Fibroblast of lung (primary cell): ENCODE results near the gene MYO18B.

Experiments
- EZH2 ChIP-seq: IDR thresholded peaks from 2 replicates; pipeline ENCODE4 v1.5.1; 2012; ENCODE audit warnings: low read length, control low read depth, mild to moderate bottlenecking; ENCODE audit errors: missing control alignments
- TF ChIP-seq, protein P1 (sequence below), 2 donors: IDR thresholded peaks in 1 of 2; conservative IDR thresholded peaks in 1 of 2; 1 replicate in 1 of 2; 2 replicates in 1 of 2; pipeline ENCODE4 v1.5.1; 2011 to 2012; ENCODE audit warnings: low read length in 2 of 2, control low read depth in 1 of 2, inconsistent platforms in 1 of 2, low read depth in 1 of 2, mild to moderate bottlenecking in 1 of 2

DNA sequence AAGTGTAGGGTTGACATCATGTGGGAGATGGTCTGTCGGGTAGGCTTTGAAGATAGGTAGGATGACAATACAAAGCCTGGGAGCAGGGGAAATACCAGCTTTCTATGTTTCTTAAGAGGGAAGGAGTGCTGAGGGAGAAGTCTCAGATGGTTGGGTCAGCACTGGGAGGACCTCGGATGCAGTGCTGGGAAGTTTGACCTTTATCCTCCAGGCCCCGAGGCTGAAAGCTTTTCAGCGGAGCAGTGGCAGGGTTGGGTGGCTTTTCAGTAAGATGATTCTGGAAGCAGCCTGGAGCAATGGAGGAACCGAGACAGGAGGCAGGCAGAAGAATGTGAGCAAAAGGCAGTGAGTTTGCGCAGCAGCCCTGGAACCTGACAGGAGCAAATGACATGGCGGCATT lies 43.5 kb upstream of the MYO18B start:
- TF ChIP-seq, protein P1, sequence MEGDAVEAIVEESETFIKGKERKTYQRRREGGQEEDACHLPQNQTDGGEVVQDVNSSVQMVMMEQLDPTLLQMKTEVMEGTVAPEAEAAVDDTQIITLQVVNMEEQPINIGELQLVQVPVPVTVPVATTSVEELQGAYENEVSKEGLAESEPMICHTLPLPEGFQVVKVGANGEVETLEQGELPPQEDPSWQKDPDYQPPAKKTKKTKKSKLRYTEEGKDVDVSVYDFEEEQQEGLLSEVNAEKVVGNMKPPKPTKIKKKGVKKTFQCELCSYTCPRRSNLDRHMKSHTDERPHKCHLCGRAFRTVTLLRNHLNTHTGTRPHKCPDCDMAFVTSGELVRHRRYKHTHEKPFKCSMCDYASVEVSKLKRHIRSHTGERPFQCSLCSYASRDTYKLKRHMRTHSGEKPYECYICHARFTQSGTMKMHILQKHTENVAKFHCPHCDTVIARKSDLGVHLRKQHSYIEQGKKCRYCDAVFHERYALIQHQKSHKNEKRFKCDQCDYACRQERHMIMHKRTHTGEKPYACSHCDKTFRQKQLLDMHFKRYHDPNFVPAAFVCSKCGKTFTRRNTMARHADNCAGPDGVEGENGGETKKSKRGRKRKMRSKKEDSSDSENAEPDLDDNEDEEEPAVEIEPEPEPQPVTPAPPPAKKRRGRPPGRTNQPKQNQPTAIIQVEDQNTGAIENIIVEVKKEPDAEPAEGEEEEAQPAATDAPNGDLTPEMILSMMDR (conservative IDR thresholded peaks at IDR 0.05 in 1 of 2, IDR thresholded peaks at IDR 0.05 in 1 of 2; ENCODE audit: low read depth in 1 of 2, low read length in 2 of 2) = no peak
- no peak for TF ChIP-seq EZH2
